C4-2B (cell line): Measurements from ENCODE around the gene USP35.

Experiments used
- CTCF ChIP-seq: fragments of 450-650 bp; conservative IDR thresholded peaks from 2 replicates; pipeline ENCODE4 v1.5.1; 2017; ENCODE audit warnings: mild to moderate bottlenecking
- ZFX ChIP-seq: fragments of 450-650 bp; IDR thresholded peaks from 2 replicates; pipeline ENCODE4 v1.6.1; 2017

GRCh38 chr11:78205256-78205655 is 16.5 kb downstream of the USP35 start:
- TF ChIP-seq CTCF (no peak), ZFX (no peak)
